Peyer's patch (tissue), 4 donors: Measurements from ENCODE around the gene FBXO41. TPM values are rescaled to one million over a fixed set of nuclear protein-coding genes. Genes with fewer than 3 reads are reported as not detected.

Experiments used
- DNase-seq, 3 donors: peaks; one replicate each; pipeline ENCODE4 v3.0.0-alpha.2; 2017 to 2019
- H3K27ac ChIP-seq, 4 donors: fragments of 200-600 bp; sonication (generic); one replicate each; pipeline ENCODE4 v1.5.1; 2016 to 2019
- H3K27me3 ChIP-seq, 2 donors: fragments of 200-600 bp; sonication (generic); one replicate each; pipeline ENCODE4 v1.5.1; 2019
- H3K36me3 ChIP-seq, 3 donors: fragments of 200-600 bp; sonication (generic); one replicate each; pipeline ENCODE4 v1.5.1; 2016 to 2019
- H3K4me1 ChIP-seq, 4 donors: fragments of 200-600 bp; sonication (generic); one replicate each; pipeline ENCODE4 v1.5.1; 2016 to 2019
- H3K4me3 ChIP-seq, 4 donors: fragments of 200-600 bp; sonication (generic); 1 replicate in 3 of 4; 2 replicates in 1 of 4; pipeline ENCODE4 v1.5.1; 2016 to 2019; ENCODE audit warnings: mild to moderate bottlenecking in 1 of 4
- H3K9me3 ChIP-seq, 4 donors: fragments of 200-600 bp; sonication (generic); one replicate each; pipeline ENCODE4 v1.5.1; 2016 to 2019; ENCODE audit warnings: mild to moderate bottlenecking in 1 of 4
- CTCF ChIP-seq, 6 experiments: fragments of 450-650 bp in 4 of 6; fragments of 200-600 bp in 2 of 6; sonication (generic) in 1 of 6; IDR thresholded peaks; one replicate each; pipeline ENCODE4 v1.5.1; 2017 to 2019; ENCODE audit warnings: antibody characterized with exemption in 6 of 6, mild to moderate bottlenecking in 3 of 6, moderate library complexity in 1 of 6
- POLR2A ChIP-seq, 2 donors: fragments of 450-650 bp; IDR thresholded peaks; one replicate each; pipeline ENCODE4 v1.5.1; 2017; ENCODE audit warnings: antibody characterized with exemption in 2 of 2, mild to moderate bottlenecking in 2 of 2, moderate library complexity in 2 of 2
- total RNA-seq, 4 donors: library from RNA; depleted of rRNA; stranded (reverse); fragments of >200 nt; gene quantifications; one replicate each; pipeline ENCODE4 v1.1.0, GENCODE V29; 2016

Gene FBXO41
- total RNA-seq, 4 donors from 2014 or later, result 1.8 to 12.4 (median 5.7) TPM

- Histone ChIP-seq H3K36me3 (peaks cover 0 to 74% (median 0%) of the 10 kb centered on the region in 3 donors), H3K9me3 (no peaks in the 10 kb centered on the region), H3K27me3 (no peaks in the 10 kb centered on the region), H3K4me1 (no peaks in the 10 kb centered on the region), H3K4me3 (no peak overlapping the region), H3K27ac (no peak overlapping the region)
- no peak for DNase-seq
- TF ChIP-seq CTCF (IDR thresholded peaks at IDR 0.05) (no peak), POLR2A (IDR thresholded peaks at IDR 0.05) (no peak)
Measured at GRCh38 chr2:73252238-73253027, 31.8 kb downstream of the FBXO41 start.

- no peaks in the 10 kb centered on the region for H3K9me3 ChIP-seq
- H3K27ac ChIP-seq, result no peak overlapping the region
- H3K4me3 ChIP-seq, result no peak overlapping the region
- no peak for DNase-seq
- TF ChIP-seq CTCF (IDR thresholded peaks at IDR 0.05) (no peak), POLR2A (IDR thresholded peaks at IDR 0.05) (no peak)
- H3K36me3 ChIP-seq, result peaks cover 0 to 87% (median 0%) of the 10 kb centered on the region in 3 donors
- no peaks in the 10 kb centered on the region for H3K4me1 ChIP-seq
- no peaks in the 10 kb centered on the region for H3K27me3 ChIP-seq
Measured at GRCh38 chr2:73250872-73251846, 33.1 kb downstream of the FBXO41 start.

- no peak for TF ChIP-seq CTCF (IDR thresholded peaks at IDR 0.05)
- H3K36me3 ChIP-seq, result peaks cover 0 to 100% (median 0%) of the 10 kb centered on the region in 3 donors
- no peaks in the 10 kb centered on the region for H3K9me3 ChIP-seq
- no peak for DNase-seq
- H3K27ac ChIP-seq, result no peak overlapping the region
- no peaks in the 10 kb centered on the region for H3K4me1 ChIP-seq
- no peak overlapping the region for H3K4me3 ChIP-seq
- H3K27me3 ChIP-seq, result no peaks in the 10 kb centered on the region
Measured at GRCh38 chr2:73249636-73250035, 34.6 kb downstream of the FBXO41 start.

- no peak overlapping the region for H3K4me3 ChIP-seq
- no peak for TF ChIP-seq POLR2A (IDR thresholded peaks at IDR 0.05)
- TF ChIP-seq CTCF (IDR thresholded peaks at IDR 0.05), result no peak
- H3K27me3 ChIP-seq, result no peaks in the 10 kb centered on the region
- no peak for DNase-seq
- H3K4me1 ChIP-seq, result no peaks in the 10 kb centered on the region
- H3K27ac ChIP-seq, result no peak overlapping the region
- H3K9me3 ChIP-seq, result no peaks in the 10 kb centered on the region
- peaks cover 3 to 98% (median 3%) of the 10 kb centered on the region in 3 donors for H3K36me3 ChIP-seq
Measured at GRCh38 chr2:73246850-73247249, 37.4 kb downstream of the FBXO41 start.

GRCh38 chr2:73244580-73244979, 39.7 kb downstream of the FBXO41 start:
- H3K4me1 ChIP-seq, result no peaks in the 10 kb centered on the region
- peaks cover 3 to 87% (median 3%) of the 10 kb centered on the region in 3 donors for H3K36me3 ChIP-seq
- TF ChIP-seq CTCF (IDR thresholded peaks at IDR 0.05) (no peak), POLR2A (IDR thresholded peaks at IDR 0.05) (no peak)
- no peak overlapping the region for H3K4me3 ChIP-seq
- no peak overlapping the region for H3K27ac ChIP-seq
- no peak for DNase-seq
- no peaks in the 10 kb centered on the region for H3K27me3 ChIP-seq
- no peaks in the 10 kb centered on the region for H3K9me3 ChIP-seq
